GM18861 (cell line): ENCODE measurements around the gene SYNJ2.
"Not testable (repeated sequence)": the region's sequence is repeated elsewhere in the genome, so short reads cannot be mapped to it uniquely, and the experiment has no call there.

Experiments
- ATAC-seq: cut with Tn5 transposase; IDR thresholded peaks from one replicate; pipeline ENCODE4 v1.9.1; 2021; ENCODE audit not compliant: unreplicated experiment

Gene SYNJ2

GRCh38 chr6:157954150-157955117 lies 27.2 kb upstream of the SYNJ2 start:
- no peak for ATAC-seq

- no peak for ATAC-seq
These were observed 26.0 kb upstream of the SYNJ2 start for GRCh38 chr6:157955675-157956074.

DNA sequence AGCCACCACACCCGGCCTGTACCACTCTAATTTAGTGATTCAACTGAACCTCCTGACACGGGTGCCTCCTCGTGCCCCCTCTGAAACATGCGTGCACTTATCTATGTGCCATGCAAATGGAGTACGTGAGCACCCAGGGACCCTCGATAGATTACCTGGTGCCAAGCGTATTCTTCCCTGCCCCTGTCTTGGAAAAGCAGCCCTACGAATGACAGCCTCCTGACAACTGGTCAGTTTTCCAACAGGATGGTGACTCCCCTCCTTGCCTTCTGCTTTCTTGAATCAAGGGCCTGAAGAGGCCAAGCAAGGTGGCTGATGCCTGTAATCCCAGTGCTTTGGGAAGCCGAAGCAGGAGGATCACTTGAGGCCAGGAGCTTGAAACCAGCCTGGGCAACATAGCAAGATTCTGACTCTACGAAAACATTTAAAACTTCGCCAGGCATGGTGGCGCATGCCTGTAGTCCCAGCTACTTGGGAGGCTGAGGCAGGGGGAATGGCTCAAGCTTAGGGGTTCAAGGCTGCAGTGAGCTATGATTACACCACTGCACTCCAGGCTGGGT lies 25.4 kb upstream of the SYNJ2 start:
- ATAC-seq, result no peak

DNA sequence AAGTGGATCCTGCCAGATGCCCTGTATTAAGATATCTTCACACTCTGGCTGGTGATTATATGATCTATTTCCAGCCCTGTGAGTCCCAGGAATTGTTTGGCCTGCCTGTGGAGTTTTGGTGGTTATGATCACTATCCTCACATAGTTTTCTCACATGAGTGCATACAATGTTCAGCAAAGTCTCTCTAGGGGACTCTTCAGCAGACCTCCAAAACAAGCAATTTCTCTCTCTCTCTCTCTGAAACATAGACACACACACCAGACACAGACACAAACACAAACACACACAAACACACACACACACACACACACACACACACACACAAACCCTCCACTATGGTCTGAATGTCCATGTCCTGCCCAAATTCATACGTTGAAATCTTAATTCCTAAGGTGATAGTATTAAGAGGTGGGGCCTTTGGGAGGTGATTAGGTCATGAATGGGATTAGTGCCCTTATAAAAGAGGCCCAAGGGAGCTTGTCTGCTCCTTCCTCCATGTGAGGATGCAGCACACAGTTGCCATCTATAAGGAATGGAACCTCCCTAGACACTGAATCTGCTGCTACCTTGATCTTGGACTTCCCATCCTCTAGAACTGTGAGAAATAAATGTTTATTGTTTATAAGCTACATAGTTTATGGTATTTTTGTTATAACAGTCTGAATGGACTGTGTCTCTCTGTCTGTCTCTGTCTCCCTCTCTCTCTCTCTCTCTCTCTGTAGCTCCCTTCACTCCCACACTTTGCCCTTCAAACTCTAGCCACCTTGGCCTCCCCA lies 22.0 kb upstream of the SYNJ2 start:
- no peak for ATAC-seq

- ATAC-seq, result no peak
These were observed 20.4 kb upstream of the SYNJ2 start for GRCh38 chr6:157961153-157961831.

DNA sequence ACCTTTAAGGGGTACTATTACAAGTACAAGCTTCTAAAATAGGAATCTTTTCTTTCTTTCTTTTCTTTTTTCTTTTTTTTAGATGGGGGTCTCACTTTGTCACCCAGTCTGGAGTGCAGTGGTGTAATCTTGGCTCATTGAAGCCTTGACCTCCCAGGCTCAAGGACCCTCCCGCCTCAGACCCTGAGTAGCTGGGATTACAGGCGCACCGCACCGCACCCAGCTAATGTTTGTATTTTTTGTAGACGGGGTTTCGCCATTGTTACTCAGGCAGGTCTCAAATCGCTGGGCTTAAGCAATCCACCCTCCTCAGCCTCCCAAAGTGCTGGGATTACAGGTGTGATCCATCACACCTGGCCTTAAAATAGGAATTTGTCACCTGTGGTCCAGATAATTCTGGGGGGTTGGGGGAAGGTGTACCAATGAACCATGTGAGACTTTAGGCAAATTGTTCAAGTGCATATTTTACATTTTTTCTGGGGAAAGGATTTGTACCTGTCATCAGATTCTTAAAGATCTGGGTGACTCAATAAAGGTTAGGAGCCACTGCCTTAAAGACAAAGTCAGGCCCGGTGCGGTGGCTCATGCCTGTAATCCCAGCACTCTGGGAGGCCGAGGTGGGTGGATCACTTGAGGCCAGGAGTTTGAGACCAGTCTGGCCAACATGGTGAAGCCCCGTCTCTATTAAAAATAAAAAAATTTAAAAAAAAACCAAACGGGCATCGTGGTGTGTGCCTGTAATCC lies 19.7 kb upstream of the SYNJ2 start:
- no peak for ATAC-seq

DNA sequence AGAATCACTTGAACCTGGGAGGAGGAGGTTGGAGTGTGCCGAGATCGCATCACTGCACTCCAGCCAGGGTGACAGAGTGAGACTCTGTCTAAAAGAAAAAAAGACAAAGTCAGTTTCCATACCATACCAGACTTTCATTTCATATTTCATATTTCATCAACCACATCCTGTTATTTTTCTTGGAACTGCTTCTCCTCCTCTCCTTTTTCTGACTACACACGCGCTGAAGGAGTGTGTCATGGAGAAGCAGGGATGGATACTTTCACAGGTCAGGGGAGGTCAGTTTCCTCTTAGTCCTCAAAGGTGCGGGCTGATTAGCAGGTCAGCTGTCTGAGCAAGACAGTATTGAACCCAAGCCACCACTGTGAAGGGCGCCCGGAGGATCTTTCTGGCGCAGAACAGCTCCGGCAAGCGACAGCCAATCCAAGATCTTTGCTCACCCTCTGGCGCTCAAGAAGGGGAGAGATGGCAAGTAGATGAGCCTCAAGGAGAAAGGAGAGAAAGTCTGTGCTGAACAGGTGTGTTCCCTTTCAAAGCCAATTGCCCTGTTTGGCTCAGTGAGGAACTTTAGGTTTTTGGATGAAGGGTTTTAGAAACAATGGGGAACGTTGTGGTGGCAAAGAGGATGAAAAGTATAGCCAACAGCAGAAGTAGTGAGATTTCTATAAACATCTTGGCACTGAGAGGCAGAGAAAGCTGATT lies 18.9 kb upstream of the SYNJ2 start:
- no peak for ATAC-seq

DNA sequence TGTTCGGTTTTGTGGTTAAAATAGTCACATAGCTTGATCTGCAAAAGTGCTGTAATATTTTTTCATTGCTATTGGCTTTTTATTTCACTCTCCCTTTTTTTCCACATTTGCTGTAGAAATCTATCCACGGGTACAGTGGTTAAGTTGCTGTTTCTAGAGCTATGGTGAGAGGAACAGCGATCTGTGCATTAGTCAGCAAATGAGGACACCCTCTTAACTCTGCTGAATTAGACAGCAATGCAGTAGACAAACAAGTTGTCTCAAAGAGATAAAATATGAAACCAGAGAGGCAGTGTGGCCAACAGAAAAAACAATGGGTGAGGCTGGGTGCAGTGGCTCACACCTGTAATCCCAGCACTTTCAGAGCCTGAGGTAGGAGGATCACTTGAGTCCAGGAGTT lies 17.6 kb upstream of the SYNJ2 start:
- ATAC-seq, result no peak

- no peak for ATAC-seq
These were observed 16.3 kb upstream of the SYNJ2 start for GRCh38 chr6:157965387-157965786.

GRCh38 chr6:157966589-157966977 lies 15.1 kb upstream of the SYNJ2 start:
- ATAC-seq, result no peak

- no peak for ATAC-seq
These were observed 14.6 kb upstream of the SYNJ2 start for GRCh38 chr6:157967020-157967419.

GRCh38 chr6:157967486-157967885 lies 14.2 kb upstream of the SYNJ2 start:
- no peak for ATAC-seq

DNA sequence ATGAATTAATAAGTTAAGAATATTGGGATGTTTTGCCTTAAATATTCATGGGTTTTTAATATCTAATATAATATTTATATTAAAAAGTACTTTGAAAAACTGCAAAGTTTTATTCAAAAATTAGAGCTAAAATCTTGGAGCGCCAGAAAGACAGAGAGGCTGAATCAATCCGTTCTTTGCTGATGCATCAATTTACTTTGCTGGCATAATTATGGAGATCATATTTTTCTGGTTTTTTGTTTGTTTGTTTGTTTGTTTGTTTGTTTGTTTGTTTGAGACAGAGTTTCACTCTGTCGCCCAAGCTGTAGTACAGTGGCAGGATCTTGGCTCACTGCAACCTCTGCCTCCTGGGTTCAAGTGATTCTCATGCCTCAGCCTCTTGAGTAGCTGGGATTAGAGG lies 9.5 kb upstream of the SYNJ2 start:
- not testable (repeated sequence) for ATAC-seq

- no peak for ATAC-seq
These were observed 7.2 kb upstream of the SYNJ2 start for GRCh38 chr6:157974341-157974894.

DNA sequence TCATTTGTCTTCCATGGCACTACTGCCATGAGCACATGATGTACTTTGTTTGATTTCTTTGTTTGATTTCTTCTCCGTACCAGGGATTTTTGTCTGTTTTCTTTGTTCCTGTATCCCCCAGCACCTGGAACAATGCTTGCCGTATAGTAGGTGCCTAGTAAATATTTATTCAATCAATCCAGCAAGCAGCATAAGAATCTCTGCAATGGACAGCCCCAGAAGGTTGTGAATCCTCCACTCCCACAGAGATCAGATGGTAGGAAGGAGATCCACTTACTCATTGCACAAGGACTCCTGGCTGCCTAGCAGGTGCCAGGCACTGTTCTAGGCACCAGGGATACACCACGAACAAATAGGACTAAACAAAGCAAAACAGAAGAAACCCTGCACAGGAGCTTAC lies 6.7 kb upstream of the SYNJ2 start:
- ATAC-seq, result no peak

GRCh38 chr6:157975456-157975855 lies 6.2 kb upstream of the SYNJ2 start:
- no peak for ATAC-seq

GRCh38 chr6:157976345-157977175 lies 5.1 kb upstream of the SYNJ2 start:
- ATAC-seq, result no peak

- ATAC-seq, result no peak
These were observed 4.4 kb upstream of the SYNJ2 start for GRCh38 chr6:157977176-157977804.
